Psoas muscle (tissue), 8 donors: ENCODE results near the gene PTAR1. TPM values are rescaled to one million over a fixed set of nuclear protein-coding genes. Genes with fewer than 3 reads are reported as not detected.

ENCODE experiments used
- ATAC-seq, 4 donors: fragments of 200-7000 bp; cut with Tn5 transposase; one replicate each; pipeline ENCODE4 v1.9.1; 2020; ENCODE audit warnings: moderate library complexity in 3 of 4, mild to moderate bottlenecking in 2 of 4
- DNase-seq, 2 donors: peaks; one replicate each; pipeline ENCODE4 v3.0.0-alpha.2; 2020
- H3K27ac ChIP-seq: fragments of 200-600 bp; one replicate; pipeline ENCODE4 v1.8.0; 2022
- H3K27me3 ChIP-seq, 3 donors: fragments of 200-600 bp in 1 of 3; one replicate each; pipeline versions ENCODE4 v1.6.1 to v1.8.0; 2013 to 2022; ENCODE audit warnings: low read length in 2 of 3, mild to moderate bottlenecking in 2 of 3, moderate library complexity in 1 of 3; ENCODE audit not compliant: insufficient read depth in 3 of 3
- H3K36me3 ChIP-seq, 2 donors: fragments of 200-600 bp in 1 of 2; one replicate each; pipeline versions ENCODE4 v1.6.1 to v1.8.0; 2013 to 2022; ENCODE audit warnings: low read depth in 1 of 2, mild to moderate bottlenecking in 1 of 2, moderate library complexity in 1 of 2; ENCODE audit not compliant: insufficient read depth in 1 of 2
- H3K4me1 ChIP-seq: fragments of 200-600 bp; one replicate; pipeline ENCODE4 v1.8.0; 2022
- H3K4me3 ChIP-seq: fragments of 200-600 bp; one replicate; pipeline ENCODE4 v1.8.0; 2022; ENCODE audit warnings: mild to moderate bottlenecking
- H3K9me3 ChIP-seq: fragments of 200-600 bp; one replicate; pipeline ENCODE4 v1.8.0; 2022
- CTCF ChIP-seq: fragments of 200-600 bp; IDR thresholded peaks from one replicate; pipeline ENCODE4 v1.8.0; 2022; ENCODE audit warnings: antibody characterized with exemption
- WGBS, 3 donors: extraction: QIAGEN DNeasy Blood & Tissue Kit; methylation state at CpG; one replicate each; pipeline versions ENCODE4 v1.1.6 to v1.1.7; 2013; 5-methylcytosine and 5-hydroxymethylcytosine counted together
- intact Hi-C, 2 donors: fragments of 100-400 bp; cut with DNase I; formaldehyde crosslinking; loops; one replicate each; pipeline versions ENCODE4 v1.11.0 to v1.14.2; 2022
- polyA plus RNA-seq, 3 donors: library from polyadenylated mRNA; stranded (reverse); fragments of 200-250 nt; gene quantifications; one replicate each; pipeline ENCODE4 v1.2.3, GENCODE V29; 2013
- total RNA-seq, 4 donors: library from RNA; stranded (reverse); fragmentation: NEBNext Ultra II Directional in 2 of 4; extraction: Animal tissue kit (Norgen Biotek cat#: 25700) in 2 of 4; gene quantifications; one replicate each; pipeline versions ENCODE4 v1.2.1 to v1.2.4, GENCODE V29; 2021 to 2023
- donor health status: healthy with polysubstance abuse.
- donor health status: DM: no; HTN: no; CAD: no; lungs with moderate emphysema.
- donor health status: Bipolar disorder and iron deficiency.
- donor health status: healthy.
- donor health status: DM: yes; HTN: yes; CAD: no.
- donor health status: DM: no; HTN: no; CAD: no.
- donor health status: DM: no; HTN: no; CAD: no.
- donor health status: DM: yes; HTN: yes; CAD: no.

Gene PTAR1
- total and polyA plus RNA-seq, 7 donors, result 7.5 to 27.9 (median 24.0) TPM

- intact Hi-C loops, result loop anchor here in 1 of 2 donors (10.0 kb wide), 1 partner anchor 63 kb away; no protein-coding TSS in a partner anchor
- no peak for ATAC-seq
- 99 to 100% (median 100%) methylated on average over 1 of the region's 1 CpG for WGBS, 3 donors
- no peaks in the 10 kb centered on the region for H3K9me3 ChIP-seq
- H3K36me3 ChIP-seq, result no peaks in the 10 kb centered on the region
- DNase-seq, result no peak
- H3K4me3 ChIP-seq, result no peak overlapping the region
- H3K27ac ChIP-seq, result no peak overlapping the region
- no peaks in the 10 kb centered on the region for H3K27me3 ChIP-seq
- no peaks in the 10 kb centered on the region for H3K4me1 ChIP-seq
- no peak for TF ChIP-seq CTCF
These were observed 92.5 kb downstream of the PTAR1 start for GRCh38 chr9:69667306-69667705.

- ATAC-seq (no peak), DNase-seq (no peak)
- Histone ChIP-seq H3K9me3 (no peaks in the 10 kb centered on the region), H3K4me1 (no peaks in the 10 kb centered on the region), H3K27me3 (no peaks in the 10 kb centered on the region), H3K4me3 (no peak overlapping the region), H3K36me3 (no peaks in the 10 kb centered on the region), H3K27ac (no peak overlapping the region)
- no peak for TF ChIP-seq CTCF
- intact Hi-C loops, result loop anchor here in 1 of 2 donors (10.0 kb wide), 1 partner anchor 56 kb away; no protein-coding TSS in a partner anchor
- 52 to 70% (median 65%) methylated on average over 2 of the region's 2 CpGs for WGBS, 3 donors
These were observed 99.5 kb downstream of the PTAR1 start for GRCh38 chr9:69660304-69660703.

Other genes starting within 250 kb of the PTAR1 start
- gene APBA1, start 87.6 kb downstream of the PTAR1 start, total RNA-seq, result 1 to 10 TPM in 2 of 4 donors, under 1 TPM in 2; 0.81 to 4.2 (median 1.1) TPM
- gene APBA1, start 87.6 kb downstream of the PTAR1 start, polyA plus RNA-seq, result under 1 TPM; 0.23 to 0.47 (median 0.42) TPM
- 1 to 10 TPM in 1 of 4 donors, not detected in 3; 1.8 TPM for gene CFAP95, start 60.8 kb upstream of the PTAR1 start, total RNA-seq
- under 1 TPM in 1 of 3 donors, not detected in 2; 0.53 TPM for gene CFAP95, start 60.8 kb upstream of the PTAR1 start, polyA plus RNA-seq